ENCODE measurements around the gene LITAFD.

Gene LITAFD

GRCh38 chr16:8877894-8878522, 4.1 kb upstream of the LITAFD start:
- in situ Hi-C loops (cut with MboI; ENCODE audit: low sequenced_read_pairs, unreplicated experiment): loop anchor here (10.0 kb wide), 2 partner anchors 213 to 303 kb away; no protein-coding TSS in a partner anchor
- peak; percentile 10 for DNase-seq (ENCODE audit: low spot score)
- TF ChIP-seq CTCF (IDR thresholded peaks at IDR 0.05; ENCODE audit: borderline replicate concordance, control extremely low read depth, extremely low read depth, insufficient read depth, missing control alignments): no peak

DNA sequence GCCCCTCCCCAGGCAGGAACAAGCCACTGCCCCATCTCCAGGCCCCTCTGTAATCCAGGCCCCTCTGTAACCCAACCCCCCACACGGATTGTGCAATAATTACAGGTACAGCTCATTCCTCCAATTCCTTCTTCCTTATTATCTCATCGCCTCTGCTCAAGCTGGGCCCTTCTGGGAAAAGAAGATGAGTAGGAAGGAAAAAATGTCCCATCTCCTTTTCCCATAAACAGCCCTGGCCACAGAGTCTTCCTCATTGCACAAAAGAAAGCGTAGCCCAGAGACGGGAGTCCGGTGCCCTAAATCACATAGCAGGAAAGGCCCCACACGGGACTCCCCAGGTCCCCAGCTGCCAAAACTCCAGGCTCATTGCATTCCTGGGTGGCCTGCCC, 3.6 kb upstream of the LITAFD start:
- in situ Hi-C loops (cut with MboI; ENCODE audit: low sequenced_read_pairs, unreplicated experiment): loop anchor here (10.0 kb wide), 2 partner anchors 214 to 304 kb away; no protein-coding TSS in a partner anchor
- no peak for DNase-seq (ENCODE audit: low spot score)
- no peak for TF ChIP-seq CTCF (IDR thresholded peaks at IDR 0.05; ENCODE audit: borderline replicate concordance, control extremely low read depth, extremely low read depth, insufficient read depth, missing control alignments)

GRCh38 chr16:8880839-8881510, 1.2 kb upstream of the LITAFD start:
- TF ChIP-seq CTCF (IDR thresholded peaks at IDR 0.05; ENCODE audit: borderline replicate concordance, control extremely low read depth, extremely low read depth, insufficient read depth, missing control alignments): no peak
- no peak for DNase-seq (ENCODE audit: low spot score)
- in situ Hi-C loops (cut with MboI; ENCODE audit: low sequenced_read_pairs, unreplicated experiment): no loop called here

DNA sequence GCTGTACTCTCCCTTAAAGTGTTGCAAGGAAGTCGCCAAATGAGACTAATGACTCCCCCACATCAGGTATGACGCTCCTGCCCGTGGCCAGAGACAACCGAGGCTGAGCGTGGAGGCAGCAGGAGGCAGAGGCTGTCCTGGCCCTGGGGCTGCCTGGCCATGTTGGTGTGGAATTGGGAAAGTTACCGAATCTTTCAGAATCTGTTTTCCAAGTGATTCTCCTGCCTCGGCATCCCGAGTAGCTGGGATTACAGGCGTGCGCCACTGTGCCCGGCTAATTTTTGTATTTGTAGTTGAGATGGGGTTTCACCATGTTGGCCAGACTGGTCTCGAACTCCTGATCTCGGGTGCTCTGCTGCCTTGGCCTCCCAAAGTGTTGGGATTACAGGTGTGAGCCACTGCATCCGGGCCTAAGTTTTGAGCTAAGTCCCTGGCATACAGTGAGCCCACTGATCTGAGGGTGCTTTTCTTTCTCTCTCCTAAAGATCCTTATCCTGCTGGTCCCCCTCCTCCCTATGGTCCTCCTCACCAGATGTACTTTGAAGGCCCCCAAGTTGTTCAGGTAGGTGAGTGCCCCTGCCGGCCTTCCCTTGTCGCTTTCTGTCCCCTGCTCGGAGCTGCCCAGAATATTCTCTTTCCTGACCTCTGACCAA, 700 bp downstream of the LITAFD start:
- TF ChIP-seq CTCF (IDR thresholded peaks at IDR 0.05; ENCODE audit: borderline replicate concordance, control extremely low read depth, extremely low read depth, insufficient read depth, missing control alignments): no peak
- in situ Hi-C loops (cut with MboI; ENCODE audit: low sequenced_read_pairs, unreplicated experiment): no loop called here
- DNase-seq (ENCODE audit: low spot score): no peak

GRCh38 chr16:8885674-8886592, 3.8 kb downstream of the LITAFD start:
- TF ChIP-seq CTCF (IDR thresholded peaks at IDR 0.05; ENCODE audit: borderline replicate concordance, control extremely low read depth, extremely low read depth, insufficient read depth, missing control alignments): no peak
- in situ Hi-C loops (cut with MboI; ENCODE audit: low sequenced_read_pairs, unreplicated experiment): no loop called here
- DNase-seq (ENCODE audit: low spot score): no peak
